ENCODE data around the gene TK2. TPM values are rescaled to one million over a fixed set of nuclear protein-coding genes. Genes with fewer than 3 reads are reported as not detected.
A peak's percentile ranks its signal among the peaks of the same experiment; 100 is the strongest.

The TK2 gene
- total RNA-seq, 1 donor from 2014 or later = 28.5 TPM

- H3K36me3 Mint-ChIP-seq = peaks cover 6% of the 10 kb centered on the region
- H3K27ac Mint-ChIP-seq = peak within 1 kb of the TSS; percentile 91
- no peak for TF ChIP-seq CTCF (IDR thresholded peaks at IDR 0.05; ENCODE audit: unreplicated experiment)
- H3K9me3 Mint-ChIP-seq = no peaks in the 10 kb centered on the region
- peaks cover 1% of the 10 kb centered on the region for H3K27me3 Mint-ChIP-seq (ENCODE audit: low read depth)
- DNase-seq (ENCODE audit: low spot score in 2 of 2, unreplicated experiment in 2 of 2) = peak; percentile 77 to 93
- peaks cover 58% of the 10 kb centered on the region for H3K4me1 Mint-ChIP-seq
- peak within 1 kb of the TSS; percentile 78 for H3K4me3 Mint-ChIP-seq
These were observed 2.6 kb upstream of the TK2 start, which contains the start of gene CKLF for GRCh38 chr16:66552286-66553177. CKLF (plus strand) TSS chr16:66552576; CDS start chr16:66552716, 140 bp downstream.

- Mint-ChIP-seq H3K36me3 (peaks cover 6% of the 10 kb centered on the region), H3K27me3 (ENCODE audit: low read depth) (peaks cover 1% of the 10 kb centered on the region), H3K9me3 (no peaks in the 10 kb centered on the region), H3K4me3 (peak overlapping the region; percentile 78), H3K4me1 (peaks cover 58% of the 10 kb centered on the region), H3K27ac (peak overlapping the region; percentile 91)
- DNase-seq (ENCODE audit: low spot score in 2 of 2, unreplicated experiment in 2 of 2) = no peak
- no peak for TF ChIP-seq CTCF (IDR thresholded peaks at IDR 0.05; ENCODE audit: unreplicated experiment)
These were observed 1.9 kb upstream of the TK2 start for GRCh38 chr16:66551788-66552285.

GRCh38 chr16:66551348-66551759, 1.4 kb upstream of the TK2 start:
- Mint-ChIP-seq H3K4me3 (peak overlapping the region; percentile 78), H3K27ac (peak overlapping the region; percentile 91), H3K9me3 (no peaks in the 10 kb centered on the region), H3K4me1 (peaks cover 58% of the 10 kb centered on the region), H3K27me3 (ENCODE audit: low read depth) (peaks cover 1% of the 10 kb centered on the region), H3K36me3 (peaks cover 9% of the 10 kb centered on the region)
- no peak for DNase-seq (ENCODE audit: low spot score in 2 of 2, unreplicated experiment in 2 of 2)
- TF ChIP-seq CTCF (IDR thresholded peaks at IDR 0.05; ENCODE audit: unreplicated experiment) = no peak

GRCh38 chr16:66548868-66549267, 1.1 kb downstream of the TK2 start:
- Mint-ChIP-seq H3K27ac (peak overlapping the region; percentile 89), H3K9me3 (no peaks in the 10 kb centered on the region), H3K27me3 (ENCODE audit: low read depth) (peaks cover 1% of the 10 kb centered on the region), H3K36me3 (peaks cover 16% of the 10 kb centered on the region), H3K4me1 (peaks cover 45% of the 10 kb centered on the region), H3K4me3 (peak overlapping the region; percentile 75)
- no peak for DNase-seq (ENCODE audit: low spot score in 2 of 2, unreplicated experiment in 2 of 2)
- no peak for TF ChIP-seq CTCF (IDR thresholded peaks at IDR 0.05; ENCODE audit: unreplicated experiment)

GRCh38 chr16:66548068-66548467, 1.9 kb downstream of the TK2 start:
- no peak for TF ChIP-seq CTCF (IDR thresholded peaks at IDR 0.05; ENCODE audit: unreplicated experiment)
- H3K9me3 Mint-ChIP-seq = no peaks in the 10 kb centered on the region
- peaks cover 37% of the 10 kb centered on the region for H3K4me1 Mint-ChIP-seq
- peaks cover 1% of the 10 kb centered on the region for H3K27me3 Mint-ChIP-seq (ENCODE audit: low read depth)
- peaks cover 16% of the 10 kb centered on the region for H3K36me3 Mint-ChIP-seq
- H3K4me3 Mint-ChIP-seq = peak overlapping the region; percentile 75
- no peak for DNase-seq (ENCODE audit: low spot score in 2 of 2, unreplicated experiment in 2 of 2)
- peak overlapping the region; percentile 89 for H3K27ac Mint-ChIP-seq
